GM12873 (cell line): ENCODE results near the gene PRKCE.

ENCODE experiments used
- TF ChIP-seq, protein P1 (sequence below): IDR thresholded peaks from 2 replicates; pipeline ENCODE4 v1.5.1; 2012; ENCODE audit warnings: low read depth, mild to moderate bottlenecking, moderate library complexity, low read length, control low read depth; ENCODE audit not compliant: insufficient read depth; ENCODE audit errors: missing control alignments

The PRKCE gene

GRCh38 chr2:46076251-46076650 is 424.8 kb downstream of the PRKCE start:
- TF ChIP-seq, protein P1, sequence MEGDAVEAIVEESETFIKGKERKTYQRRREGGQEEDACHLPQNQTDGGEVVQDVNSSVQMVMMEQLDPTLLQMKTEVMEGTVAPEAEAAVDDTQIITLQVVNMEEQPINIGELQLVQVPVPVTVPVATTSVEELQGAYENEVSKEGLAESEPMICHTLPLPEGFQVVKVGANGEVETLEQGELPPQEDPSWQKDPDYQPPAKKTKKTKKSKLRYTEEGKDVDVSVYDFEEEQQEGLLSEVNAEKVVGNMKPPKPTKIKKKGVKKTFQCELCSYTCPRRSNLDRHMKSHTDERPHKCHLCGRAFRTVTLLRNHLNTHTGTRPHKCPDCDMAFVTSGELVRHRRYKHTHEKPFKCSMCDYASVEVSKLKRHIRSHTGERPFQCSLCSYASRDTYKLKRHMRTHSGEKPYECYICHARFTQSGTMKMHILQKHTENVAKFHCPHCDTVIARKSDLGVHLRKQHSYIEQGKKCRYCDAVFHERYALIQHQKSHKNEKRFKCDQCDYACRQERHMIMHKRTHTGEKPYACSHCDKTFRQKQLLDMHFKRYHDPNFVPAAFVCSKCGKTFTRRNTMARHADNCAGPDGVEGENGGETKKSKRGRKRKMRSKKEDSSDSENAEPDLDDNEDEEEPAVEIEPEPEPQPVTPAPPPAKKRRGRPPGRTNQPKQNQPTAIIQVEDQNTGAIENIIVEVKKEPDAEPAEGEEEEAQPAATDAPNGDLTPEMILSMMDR, result no peak

DNA sequence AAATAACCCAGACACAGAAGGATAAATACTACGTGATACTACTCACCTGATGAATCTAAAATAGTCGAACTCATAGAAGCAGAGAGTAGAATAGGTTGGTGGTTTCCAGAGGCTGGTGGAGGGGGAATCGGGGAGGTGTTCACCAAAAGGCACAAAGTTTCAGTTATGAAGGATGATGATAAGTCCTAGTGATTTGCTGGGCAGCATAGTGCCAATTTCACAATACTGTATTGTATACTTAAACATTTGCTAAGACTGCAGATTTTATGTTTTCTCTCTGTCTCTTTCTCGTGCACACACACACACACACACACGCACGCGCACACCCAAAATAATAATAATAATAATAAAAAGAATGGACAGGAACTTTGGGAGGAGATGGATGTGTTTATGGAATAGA is 425.4 kb downstream of the PRKCE start:
- TF ChIP-seq, protein P1, result no peak

DNA sequence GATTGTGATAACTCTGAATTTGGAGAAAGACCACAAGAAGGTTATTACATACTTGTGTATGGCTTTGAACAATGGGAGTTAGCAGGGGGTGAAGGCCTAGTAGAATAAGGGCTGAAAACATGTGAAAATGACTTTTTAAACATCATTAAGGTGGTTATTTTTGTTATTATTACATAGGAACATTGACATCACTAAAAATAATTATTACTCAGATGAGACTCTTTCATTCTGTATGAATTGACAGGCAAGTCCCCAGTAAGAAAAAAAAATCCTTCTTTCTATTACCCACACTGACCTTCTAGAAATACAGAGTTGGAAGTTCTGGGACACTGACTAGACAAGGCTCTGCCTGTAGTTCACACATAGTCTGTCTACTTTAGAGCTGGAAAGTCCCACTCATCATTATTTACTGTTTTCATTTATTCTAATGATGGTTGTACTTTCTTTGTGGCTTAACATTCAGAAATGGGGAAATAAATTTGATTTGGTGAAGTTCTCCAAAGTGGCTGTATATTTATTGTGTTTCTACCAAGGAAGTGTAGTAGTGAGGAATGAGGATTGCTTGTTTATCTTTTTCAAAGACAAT is 426.1 kb downstream of the PRKCE start:
- TF ChIP-seq, protein P1, result no peak

DNA sequence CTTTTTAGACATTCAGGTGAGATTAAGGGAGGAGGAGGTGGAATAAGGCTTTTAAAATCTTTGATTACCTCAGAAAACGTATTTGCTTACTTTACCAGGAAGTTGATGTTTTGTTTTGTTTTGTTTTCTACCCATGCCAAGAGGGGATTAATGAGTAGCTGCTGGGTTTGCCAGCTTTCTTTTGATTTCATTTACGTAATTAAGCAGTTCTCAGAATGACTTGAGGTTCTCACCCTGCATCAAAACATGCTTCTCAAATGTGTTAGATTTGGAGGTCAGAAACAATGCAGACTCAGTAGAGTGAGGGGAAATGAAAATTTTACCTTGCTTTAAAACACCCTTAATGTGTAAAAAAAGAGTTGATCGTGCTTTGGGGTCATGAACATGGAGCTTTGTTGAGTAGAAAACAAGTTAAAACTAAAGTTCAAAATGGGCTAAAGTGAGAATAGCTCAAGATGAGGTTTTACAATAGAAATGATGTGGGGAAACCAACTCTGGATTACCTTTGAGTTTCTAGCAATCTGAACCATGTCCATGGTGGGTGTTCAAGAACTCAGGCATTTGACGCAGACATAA is 428.6 kb downstream of the PRKCE start:
- TF ChIP-seq, protein P1, result no peak

DNA sequence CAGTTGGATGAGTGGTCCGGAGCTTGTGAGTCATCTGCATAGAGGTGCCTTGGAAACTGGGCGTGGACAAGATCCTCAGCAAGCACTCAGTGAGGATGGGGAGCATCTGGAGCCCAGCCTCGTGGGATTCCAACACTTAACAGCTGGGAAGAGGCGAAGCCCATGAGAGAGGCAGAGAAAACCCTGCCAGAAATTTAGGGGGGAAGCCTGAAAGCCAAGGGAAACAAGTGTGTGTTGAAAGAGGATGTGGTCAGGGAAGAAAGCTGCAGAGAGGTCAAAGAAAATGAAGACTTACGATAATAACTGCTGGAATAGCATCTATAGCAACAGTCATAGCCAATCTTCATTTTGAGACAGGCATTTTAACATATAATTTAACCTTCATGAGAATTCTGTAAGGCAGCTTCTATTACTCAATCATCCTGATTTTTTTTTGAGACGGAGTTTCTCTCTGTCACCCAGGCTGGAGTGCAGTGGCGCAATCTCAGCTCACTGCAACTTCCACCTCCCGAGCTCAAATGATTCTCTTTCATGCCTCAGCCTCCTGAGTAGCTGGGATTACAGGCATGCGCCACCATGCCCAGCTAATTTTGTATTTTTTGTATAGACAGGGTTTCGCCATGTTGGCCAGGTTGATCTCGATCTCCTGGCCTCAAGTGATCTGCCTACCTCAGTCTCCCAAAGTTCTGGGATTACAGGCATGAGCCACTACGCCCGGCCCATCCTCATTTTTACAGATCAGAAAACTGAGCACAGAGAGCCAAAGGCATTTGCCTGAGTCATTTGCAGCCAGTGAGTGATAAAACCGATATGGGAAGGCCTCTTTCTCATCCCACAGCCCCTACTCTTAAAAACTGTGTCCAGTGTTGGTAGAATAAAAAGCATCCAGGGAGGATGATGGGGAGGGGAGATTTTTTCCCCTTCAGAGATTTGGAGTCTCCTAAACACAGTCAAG is 431.3 kb downstream of the PRKCE start:
- TF ChIP-seq, protein P1, result no peak

- TF ChIP-seq, protein P1, result no peak
These were observed 435.1 kb downstream of the PRKCE start for GRCh38 chr2:46086578-46087070.

GRCh38 chr2:46087492-46087891 is 436.0 kb downstream of the PRKCE start:
- TF ChIP-seq, protein P1, result no peak
